BE2C (cell line): Measurements from ENCODE around the gene LDB2.

Experiments
- DNase-seq: peaks from one replicate; pipeline ENCODE4 v3.0.0-alpha.2; 2020
- H3K27me3 ChIP-seq: fragments of 250-450 bp; sonication (Bioruptor Pico); 2 replicates; pipeline ENCODE4 v1.5.1; 2020; ENCODE audit warnings: mild to moderate bottlenecking
- H3K36me3 ChIP-seq: fragments of 250-450 bp; sonication (Bioruptor Pico); 2 replicates; pipeline ENCODE4 v1.5.1; 2020; ENCODE audit warnings: mild to moderate bottlenecking
- H3K4me1 ChIP-seq: fragments of 250-450 bp; sonication (Bioruptor Pico); 2 replicates; pipeline ENCODE4 v1.5.1; 2020
- H3K4me3 ChIP-seq: 2 replicates; pipeline ENCODE4 v1.5.1; 2011; ENCODE audit warnings: low read depth, low read length
- H3K9me3 ChIP-seq: fragments of 250-450 bp; sonication (Bioruptor Pico); 2 replicates; pipeline ENCODE4 v1.5.1; 2020
- CTCF ChIP-seq: IDR thresholded peaks from 2 replicates; pipeline ENCODE4 v1.5.1; 2012; ENCODE audit warnings: mild to moderate bottlenecking, low read depth, low read length

LDB2 gene

GRCh38 chr4:16785793-16786527 lies 112.5 kb downstream of the LDB2 start:
- no peak overlapping the region for H3K4me3 ChIP-seq
- peak; percentile 17 for DNase-seq

GRCh38 chr4:16783119-16783518 lies 115.3 kb downstream of the LDB2 start:
- no peak for DNase-seq

More at GRCh38 chr4:16785793-16786527, 112.5 kb downstream of the LDB2 start:
- H3K27me3 ChIP-seq = no peaks in the 10 kb centered on the region
- TF ChIP-seq CTCF = no peak
- H3K9me3 ChIP-seq = no peaks in the 10 kb centered on the region
- H3K36me3 ChIP-seq = no peaks in the 10 kb centered on the region
- H3K4me1 ChIP-seq = peaks cover 10% of the 10 kb centered on the region

GRCh38 chr4:16779028-16779675 lies 119.3 kb downstream of the LDB2 start:
- no peak for TF ChIP-seq CTCF
- peaks cover 5% of the 10 kb centered on the region; the same call in 1 of the 2 replicates for H3K9me3 ChIP-seq
- no peaks in the 10 kb centered on the region; the same call in none of the 2 replicates for H3K36me3 ChIP-seq
- no peak overlapping the region for H3K4me3 ChIP-seq
- H3K27me3 ChIP-seq = no peaks in the 10 kb centered on the region
- DNase-seq = no peak
- no peaks in the 10 kb centered on the region; the same call in 1 of the 2 replicates for H3K4me1 ChIP-seq

More at GRCh38 chr4:16783119-16783518, 115.3 kb downstream of the LDB2 start:
- Histone ChIP-seq H3K27me3 (no peaks in the 10 kb centered on the region), H3K4me3 (no peak overlapping the region), H3K9me3 (no peaks in the 10 kb centered on the region), H3K4me1 (no peaks in the 10 kb centered on the region), H3K36me3 (no peaks in the 10 kb centered on the region; the same call in 1 of the 2 replicates)
- no peak for TF ChIP-seq CTCF

GRCh38 chr4:16777726-16778125 lies 120.7 kb downstream of the LDB2 start:
- DNase-seq = no peak
- H3K4me1 ChIP-seq = no peaks in the 10 kb centered on the region; the same call in 1 of the 2 replicates
- H3K27me3 ChIP-seq = no peaks in the 10 kb centered on the region

GRCh38 chr4:16775411-16776154 lies 122.9 kb downstream of the LDB2 start:
- peaks cover 5% of the 10 kb centered on the region; the same call in 1 of the 2 replicates for H3K9me3 ChIP-seq
- peak; percentile 51 for DNase-seq
- H3K36me3 ChIP-seq = no peaks in the 10 kb centered on the region; the same call in none of the 2 replicates
- no peaks in the 10 kb centered on the region; the same call in 1 of the 2 replicates for H3K4me1 ChIP-seq
- no peaks in the 10 kb centered on the region for H3K27me3 ChIP-seq
- TF ChIP-seq CTCF = no peak
- H3K4me3 ChIP-seq = no peak overlapping the region

More at GRCh38 chr4:16777726-16778125, 120.7 kb downstream of the LDB2 start:
- Histone ChIP-seq H3K4me3 (no peak overlapping the region), H3K9me3 (peaks cover 5% of the 10 kb centered on the region; the same call in 1 of the 2 replicates), H3K36me3 (no peaks in the 10 kb centered on the region; the same call in none of the 2 replicates)
- TF ChIP-seq CTCF = no peak
